SJSA1 (cell line): ENCODE results near the gene SLC36A1. TPM values are rescaled to one million over a fixed set of nuclear protein-coding genes. Genes with fewer than 3 reads are reported as not detected.

Experiments
- DNase-seq, 2 experiments: peaks; one replicate each; pipeline ENCODE4 v3.0.0-alpha.2; 2015 to 2020; ENCODE audit warnings: low spot score in 2 of 2, low read depth in 1 of 2
- H3K27ac ChIP-seq: fragments of 250-450 bp; sonication (Bioruptor Pico); 2 replicates; pipeline ENCODE4 v1.5.1; 2020; ENCODE audit warnings: mild to moderate bottlenecking, moderate library complexity
- H3K27me3 ChIP-seq: fragments of 250-450 bp; sonication (Bioruptor Pico); replicated peaks from 2 replicates; pipeline ENCODE4 v1.5.1; 2020; ENCODE audit warnings: mild to moderate bottlenecking, moderate library complexity
- H3K36me3 ChIP-seq: fragments of 250-450 bp; sonication (Bioruptor Pico); 2 replicates; pipeline ENCODE4 v1.5.1; 2020; ENCODE audit warnings: mild to moderate bottlenecking
- H3K4me1 ChIP-seq: fragments of 250-450 bp; sonication (Bioruptor Pico); replicated peaks from 2 replicates; pipeline ENCODE4 v1.6.1; 2021; ENCODE audit warnings: mild to moderate bottlenecking
- H3K4me3 ChIP-seq: fragments of 250-450 bp; sonication (Bioruptor Pico); 2 replicates; pipeline ENCODE4 v1.5.1; 2020; ENCODE audit warnings: mild to moderate bottlenecking
- H3K9me3 ChIP-seq: fragments of 250-450 bp; sonication (Bioruptor Pico); replicated peaks from 2 replicates; pipeline ENCODE4 v1.5.1; 2020; ENCODE audit warnings: mild to moderate bottlenecking
- total RNA-seq: library from RNA; depleted of rRNA; stranded (reverse); fragments of >200 nt; shearing (Covaris generic); gene quantifications from 2 replicates; pipeline ENCODE4 v1.2.3, GENCODE V29; 2014

Gene SLC36A1
- total RNA-seq, 1 experiment from 2014 or later = 20.8 TPM

GRCh38 chr5:151509231-151509630 lies 61.8 kb downstream of the SLC36A1 start:
- H3K9me3 ChIP-seq = no peaks in the 10 kb centered on the region
- DNase-seq = no peak
- no peak overlapping the region for H3K27ac ChIP-seq

GRCh38 chr5:151509836-151510235 lies 62.4 kb downstream of the SLC36A1 start:
- H3K27ac ChIP-seq = no peak overlapping the region
- no peaks in the 10 kb centered on the region for H3K36me3 ChIP-seq
- DNase-seq = no peak

More at GRCh38 chr5:151509231-151509630, 61.8 kb downstream of the SLC36A1 start:
- H3K4me1 ChIP-seq = 0 out of 2 replicates have a peak, but pooled peaks cover 4% of the 10 kb centered on the region
- no peaks in the 10 kb centered on the region for H3K27me3 ChIP-seq
- H3K4me3 ChIP-seq = no peak overlapping the region
- no peaks in the 10 kb centered on the region for H3K36me3 ChIP-seq

GRCh38 chr5:151517122-151517920 lies 69.9 kb downstream of the SLC36A1 start:
- Histone ChIP-seq H3K27ac (no peak overlapping the region), H3K36me3 (no peaks in the 10 kb centered on the region), H3K4me1 (no peaks in the 10 kb centered on the region), H3K4me3 (no peak overlapping the region), H3K27me3 (no peaks in the 10 kb centered on the region), H3K9me3 (no peaks in the 10 kb centered on the region)
- no peak for DNase-seq

More at GRCh38 chr5:151509836-151510235, 62.4 kb downstream of the SLC36A1 start:
- Histone ChIP-seq H3K27me3 (no peaks in the 10 kb centered on the region), H3K4me3 (no peak overlapping the region), H3K4me1 (0 out of 2 replicates have a peak, but pooled peaks cover 4% of the 10 kb centered on the region), H3K9me3 (no peaks in the 10 kb centered on the region)

GRCh38 chr5:151520294-151520693 lies 72.9 kb downstream of the SLC36A1 start:
- no peak for DNase-seq
- Histone ChIP-seq H3K4me3 (no peak overlapping the region), H3K27ac (no peak overlapping the region), H3K4me1 (no peaks in the 10 kb centered on the region), H3K9me3 (no peaks in the 10 kb centered on the region), H3K27me3 (peaks cover 3% of the 10 kb centered on the region; the same call in 1 of the 2 replicates), H3K36me3 (no peaks in the 10 kb centered on the region)

- H3K9me3 ChIP-seq = no peaks in the 10 kb centered on the region
Observed at GRCh38 chr5:151522226-151522625, 74.8 kb downstream of the SLC36A1 start.

GRCh38 chr5:151523335-151523734 lies 75.9 kb downstream of the SLC36A1 start:
- H3K9me3 ChIP-seq = no peaks in the 10 kb centered on the region
- DNase-seq = peak; percentile 41 to 56
- no peaks in the 10 kb centered on the region for H3K4me1 ChIP-seq
- no peak overlapping the region for H3K27ac ChIP-seq
- no peak overlapping the region for H3K4me3 ChIP-seq
- H3K36me3 ChIP-seq = no peaks in the 10 kb centered on the region
- peaks cover 3% of the 10 kb centered on the region; the same call in 1 of the 2 replicates for H3K27me3 ChIP-seq

More at GRCh38 chr5:151522226-151522625, 74.8 kb downstream of the SLC36A1 start:
- Histone ChIP-seq H3K27me3 (peaks cover 3% of the 10 kb centered on the region; the same call in 1 of the 2 replicates), H3K4me3 (no peak overlapping the region), H3K27ac (no peak overlapping the region), H3K36me3 (no peaks in the 10 kb centered on the region), H3K4me1 (no peaks in the 10 kb centered on the region)
- no peak for DNase-seq

GRCh38 chr5:151528153-151528552 lies 80.8 kb downstream of the SLC36A1 start:
- Histone ChIP-seq H3K36me3 (no peaks in the 10 kb centered on the region), H3K9me3 (no peaks in the 10 kb centered on the region), H3K27ac (no peak overlapping the region), H3K4me1 (no peaks in the 10 kb centered on the region), H3K4me3 (no peak overlapping the region), H3K27me3 (peaks cover 3% of the 10 kb centered on the region)
- DNase-seq = no peak

GRCh38 chr5:151528996-151529395 lies 81.6 kb downstream of the SLC36A1 start:
- no peaks in the 10 kb centered on the region for H3K9me3 ChIP-seq
- H3K4me1 ChIP-seq = no peaks in the 10 kb centered on the region
- no peak for DNase-seq
- no peak overlapping the region for H3K4me3 ChIP-seq
- no peaks in the 10 kb centered on the region for H3K36me3 ChIP-seq
- no peak overlapping the region for H3K27ac ChIP-seq
- peaks cover 7% of the 10 kb centered on the region for H3K27me3 ChIP-seq

GRCh38 chr5:151531581-151531980 lies 84.2 kb downstream of the SLC36A1 start:
- no peak for DNase-seq
- peaks cover 10% of the 10 kb centered on the region for H3K27me3 ChIP-seq

GRCh38 chr5:151532416-151532815 lies 85.0 kb downstream of the SLC36A1 start:
- no peak overlapping the region for H3K4me3 ChIP-seq
- H3K27me3 ChIP-seq = peaks cover 10% of the 10 kb centered on the region
- H3K36me3 ChIP-seq = no peaks in the 10 kb centered on the region
- no peaks in the 10 kb centered on the region for H3K4me1 ChIP-seq
- no peak overlapping the region for H3K27ac ChIP-seq
- DNase-seq = no peak
- no peaks in the 10 kb centered on the region for H3K9me3 ChIP-seq

More at GRCh38 chr5:151531581-151531980, 84.2 kb downstream of the SLC36A1 start:
- no peaks in the 10 kb centered on the region for H3K9me3 ChIP-seq
- no peak overlapping the region for H3K27ac ChIP-seq
- no peak overlapping the region for H3K4me3 ChIP-seq
- H3K36me3 ChIP-seq = no peaks in the 10 kb centered on the region
- no peaks in the 10 kb centered on the region for H3K4me1 ChIP-seq

GRCh38 chr5:151534350-151534749 lies 86.9 kb downstream of the SLC36A1 start:
- no peak for DNase-seq
- Histone ChIP-seq H3K4me1 (no peaks in the 10 kb centered on the region), H3K27me3 (peaks cover 15% of the 10 kb centered on the region), H3K4me3 (no peak overlapping the region), H3K9me3 (no peaks in the 10 kb centered on the region), H3K36me3 (no peaks in the 10 kb centered on the region), H3K27ac (no peak overlapping the region)

- H3K4me3 ChIP-seq = no peak overlapping the region
- H3K27me3 ChIP-seq = peaks cover 15% of the 10 kb centered on the region
- DNase-seq = no peak
- no peaks in the 10 kb centered on the region for H3K4me1 ChIP-seq
- no peak overlapping the region for H3K27ac ChIP-seq
- H3K9me3 ChIP-seq = no peaks in the 10 kb centered on the region
- no peaks in the 10 kb centered on the region for H3K36me3 ChIP-seq
Observed at GRCh38 chr5:151537044-151537443, 89.6 kb downstream of the SLC36A1 start.

GRCh38 chr5:151541571-151541970 lies 94.2 kb downstream of the SLC36A1 start:
- no peaks in the 10 kb centered on the region for H3K9me3 ChIP-seq
- no peaks in the 10 kb centered on the region for H3K36me3 ChIP-seq
- H3K27ac ChIP-seq = no peak overlapping the region
- no peaks in the 10 kb centered on the region for H3K4me1 ChIP-seq
- no peak for DNase-seq
- peaks cover 8% of the 10 kb centered on the region; the same call in 1 of the 2 replicates for H3K27me3 ChIP-seq
- no peak overlapping the region for H3K4me3 ChIP-seq
